GM19193 (cell line): ENCODE results near the gene PSMB9.

Experiments
- POLR2A ChIP-seq: IDR thresholded peaks from 4 replicates; pipeline ENCODE4 v1.6.1; 2011; ENCODE audit not compliant: insufficient read depth, insufficient read length; ENCODE audit errors: extremely low read depth

The PSMB9 gene

DNA sequence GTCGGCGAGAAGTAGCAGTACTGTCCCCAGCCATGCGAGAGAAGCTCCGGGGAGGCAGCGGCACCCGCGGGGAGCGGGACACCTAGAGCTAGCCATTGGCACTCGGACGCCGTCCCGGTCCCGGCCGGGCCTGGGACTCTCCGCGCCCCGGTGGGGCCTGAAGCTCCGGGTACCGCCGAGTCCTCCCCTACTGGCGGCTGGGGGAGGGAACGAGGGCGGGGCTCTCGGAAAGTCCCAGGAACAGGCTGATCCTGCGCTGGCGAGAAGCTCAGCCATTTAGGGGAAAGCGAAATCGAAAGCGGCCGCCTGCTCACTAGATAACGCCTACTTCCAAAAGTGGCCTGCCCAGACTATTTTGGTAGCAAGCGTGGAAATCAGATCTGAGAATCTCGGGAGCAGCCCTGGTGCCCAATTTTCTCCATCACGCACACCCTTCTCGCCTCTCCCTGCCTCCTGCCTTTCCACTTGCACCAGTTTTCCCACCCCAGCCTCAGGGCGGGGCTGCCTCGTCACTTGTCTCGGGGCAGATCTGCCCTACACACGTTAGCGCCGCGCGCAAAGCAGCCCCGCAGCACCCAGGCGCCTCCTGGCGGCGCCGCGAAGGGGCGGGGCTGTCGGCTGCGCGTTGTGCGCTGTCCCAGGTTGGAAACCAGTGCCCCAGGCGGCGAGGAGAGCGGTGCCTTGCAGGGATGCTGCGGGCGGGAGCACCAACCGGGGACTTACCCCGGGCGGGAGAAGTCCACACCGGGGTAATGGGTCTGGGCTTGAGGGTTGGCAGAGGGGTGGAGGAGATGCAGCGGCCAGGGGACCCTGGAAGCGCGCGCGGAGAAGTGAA is at the start of gene PSMB9, which contains the start of gene TAP1:
Gene PSMB9, plus strand, starts transcription at position 652 of the 835 bp plus-strand sequence. Its CDS starts 38 bp downstream, at position 690.
Gene TAP1, minus strand, starts transcription at position 164 of the 835 bp plus-strand sequence. Its CDS starts 68 bp downstream, at position 96.
- TF ChIP-seq POLR2A: peak; percentile 93

DNA sequence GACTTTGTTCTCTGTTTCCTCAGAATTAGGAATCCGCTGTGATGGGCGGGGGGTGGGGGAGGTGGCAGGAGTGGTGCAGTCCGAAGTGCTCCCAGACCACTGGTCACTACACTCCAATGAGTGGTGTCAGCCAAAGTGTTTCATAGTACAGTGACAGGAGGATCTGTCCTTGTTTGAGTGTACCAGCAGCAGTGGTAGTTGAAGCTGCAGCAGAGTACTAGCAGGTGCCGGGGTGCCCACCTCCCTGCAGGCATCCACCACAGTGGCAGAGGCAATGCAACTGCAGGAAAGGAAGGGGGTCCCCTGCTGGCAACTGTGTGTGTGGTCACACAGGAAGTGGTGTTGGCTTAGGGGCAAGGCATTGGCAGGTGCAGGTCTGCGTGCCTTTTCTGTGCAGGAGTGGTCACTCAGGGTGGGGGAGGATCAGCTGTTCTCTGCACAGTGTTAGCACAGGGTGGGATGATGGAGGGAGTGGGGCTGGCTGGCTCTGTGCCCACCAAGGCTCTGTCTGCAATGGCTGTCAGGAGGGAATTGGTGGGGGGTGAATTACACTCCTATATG is 46.9 kb upstream of the PSMB9 start:
- no peak for TF ChIP-seq POLR2A

DNA sequence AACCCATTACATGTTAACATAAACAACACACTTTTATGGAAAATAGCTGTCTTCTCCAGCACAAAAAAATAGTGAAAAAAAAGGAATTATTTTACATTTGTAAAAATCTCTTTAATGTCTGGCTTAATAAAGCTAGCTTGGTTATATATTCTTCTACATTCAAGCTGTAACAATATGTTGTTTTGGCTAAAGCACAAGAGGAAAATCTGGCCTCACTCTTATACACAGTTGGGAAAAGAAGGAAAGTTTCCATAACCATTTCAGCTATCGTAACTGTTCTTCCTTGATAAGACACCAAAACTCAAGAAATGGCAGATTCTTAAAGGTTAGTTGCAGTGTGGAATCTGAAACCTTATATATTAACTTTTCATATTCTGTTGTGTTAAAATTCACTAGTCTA is 44.8 kb upstream of the PSMB9 start:
- TF ChIP-seq POLR2A: no peak

DNA sequence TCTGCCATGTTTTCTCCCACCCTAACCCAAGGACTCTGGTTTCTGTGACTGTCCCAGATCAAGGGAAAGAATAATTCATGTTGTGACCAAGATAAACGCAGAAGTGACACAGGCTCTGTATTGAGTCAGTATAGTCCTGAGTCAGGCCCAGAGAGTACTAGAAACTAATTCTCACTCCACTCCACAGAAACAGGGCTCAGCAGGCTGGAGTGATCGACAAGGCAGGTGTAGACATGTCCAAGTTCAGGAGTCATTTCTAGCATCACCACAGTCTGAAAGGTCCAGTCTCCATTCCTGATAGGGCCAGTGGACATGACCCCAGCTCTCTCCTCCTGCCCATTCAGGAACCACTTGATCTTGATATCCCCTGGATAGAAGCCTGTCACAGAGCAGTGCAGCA is 39.8 kb upstream of the PSMB9 start:
- TF ChIP-seq POLR2A: no peak

DNA sequence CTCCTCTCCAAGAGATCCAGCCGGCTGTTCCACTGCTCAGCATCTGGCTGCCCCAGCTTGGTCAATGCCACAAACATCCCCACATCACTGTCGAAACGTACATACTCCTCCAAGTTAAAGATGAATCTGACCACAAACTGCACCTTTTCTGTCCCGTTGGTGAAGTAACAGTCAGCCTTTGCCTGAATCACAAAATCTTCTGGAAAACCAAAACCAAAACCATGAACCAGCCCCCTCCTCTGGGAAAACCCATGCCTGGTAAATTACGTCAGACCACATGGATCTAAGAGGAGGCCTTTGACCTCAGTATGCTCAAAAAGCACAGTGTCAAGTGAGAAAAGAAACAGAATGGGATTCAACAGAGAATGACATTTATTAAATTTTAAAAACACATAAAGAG is 38.9 kb upstream of the PSMB9 start:
- no peak for TF ChIP-seq POLR2A

DNA sequence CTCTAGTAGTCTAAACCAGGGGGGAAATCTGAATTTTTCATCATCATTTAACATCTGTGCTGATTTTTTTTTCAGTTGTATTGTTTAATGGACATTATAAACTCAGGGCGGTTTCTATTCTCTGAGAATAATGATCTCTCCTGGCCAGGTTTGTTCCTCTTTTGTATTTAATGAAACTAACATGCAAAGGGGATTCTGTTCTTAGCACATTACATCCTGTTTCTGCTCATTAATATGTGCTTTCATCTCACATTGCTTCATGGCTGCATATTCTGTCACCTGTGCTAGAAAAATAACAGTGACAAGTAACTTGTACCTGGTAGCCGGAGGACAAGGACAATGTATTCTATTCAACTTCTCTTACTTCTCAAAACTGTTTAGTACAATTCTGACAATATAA is 38.0 kb upstream of the PSMB9 start:
- TF ChIP-seq POLR2A: no peak

DNA sequence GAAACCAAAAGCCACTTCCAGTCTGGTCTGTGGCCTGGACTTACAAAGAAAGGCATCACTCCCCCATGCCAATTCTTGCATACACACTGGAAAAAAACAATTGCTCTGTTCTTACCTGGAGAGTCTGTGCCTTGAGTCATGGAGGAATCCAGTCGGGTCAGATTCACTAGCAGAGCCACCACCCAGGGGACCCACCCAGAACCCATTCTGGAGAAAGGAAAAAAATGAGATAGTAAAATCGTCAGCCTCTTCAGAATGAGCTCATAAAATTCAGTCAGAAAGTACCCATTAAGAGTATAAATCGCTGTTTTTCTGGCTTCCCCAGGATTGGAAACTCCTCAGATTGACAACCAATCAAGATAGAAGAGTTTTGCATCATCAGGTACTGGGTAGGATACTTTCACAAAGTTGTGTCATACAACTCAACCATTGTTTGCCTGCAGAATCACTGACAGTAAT is 37.2 kb upstream of the PSMB9 start, which contains the start of gene HLA-DOB:
Gene HLA-DOB, minus strand, starts transcription at position 257 of the 459 bp plus-strand sequence. Its CDS starts 51 bp downstream, at position 206.
- no peak for TF ChIP-seq POLR2A

DNA sequence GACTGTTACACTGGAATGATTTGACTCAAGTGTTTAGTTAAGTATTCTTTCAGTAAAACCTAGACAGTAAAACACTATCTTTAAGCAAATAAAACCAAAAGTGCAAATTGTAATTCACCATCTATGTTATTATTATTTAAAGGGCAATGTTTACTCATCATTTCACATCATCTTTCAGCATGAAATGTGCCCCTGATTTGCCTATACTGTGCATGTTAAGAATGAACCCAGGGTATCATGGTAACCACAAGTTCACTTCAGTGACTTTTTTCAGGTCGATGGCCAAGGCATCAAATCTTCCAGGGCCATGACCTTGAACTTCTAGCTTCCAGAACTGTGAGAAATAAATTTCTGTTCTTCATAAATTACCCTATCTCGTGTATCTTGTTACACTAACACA is 35.1 kb upstream of the PSMB9 start:
- no peak for TF ChIP-seq POLR2A

DNA sequence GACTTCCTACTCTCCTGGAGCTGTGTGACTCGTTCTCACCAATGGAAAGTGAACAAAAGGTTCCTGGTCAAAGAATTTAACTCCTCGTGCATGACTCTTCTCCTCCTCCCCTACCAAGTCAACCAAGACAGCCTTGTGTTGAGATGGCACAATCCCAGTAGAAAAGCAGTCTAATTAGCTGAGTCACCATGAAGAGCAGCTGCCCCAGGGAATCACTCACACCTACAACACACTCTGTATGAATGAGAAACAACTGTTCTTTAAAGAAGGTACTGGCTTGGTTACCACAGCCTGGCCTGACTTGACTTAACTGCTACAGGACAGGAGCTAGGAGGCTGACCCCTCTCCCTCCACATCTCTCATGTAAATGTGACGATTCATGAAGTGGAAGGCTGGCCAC is 34.3 kb upstream of the PSMB9 start:
- TF ChIP-seq POLR2A: no peak

DNA sequence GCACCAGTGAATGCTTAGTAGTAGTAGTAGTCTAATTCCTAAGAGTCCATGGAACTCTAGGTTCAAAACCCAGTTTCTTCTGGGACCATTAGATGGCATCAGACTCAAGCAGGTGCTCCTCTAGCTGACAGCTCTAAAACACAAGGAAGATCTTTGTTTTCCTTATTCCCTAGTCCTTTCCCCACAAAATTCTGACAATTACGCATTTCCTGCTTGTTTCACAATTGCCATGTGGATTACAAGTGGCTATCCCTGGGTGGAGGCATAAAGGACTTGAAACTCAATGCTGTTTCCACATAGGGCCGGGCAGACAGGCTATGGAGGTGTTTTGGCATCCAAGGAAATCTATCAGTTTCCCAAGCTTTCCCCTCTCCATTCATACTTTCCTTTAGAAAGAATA is 28.0 kb upstream of the PSMB9 start:
- TF ChIP-seq POLR2A: no peak

DNA sequence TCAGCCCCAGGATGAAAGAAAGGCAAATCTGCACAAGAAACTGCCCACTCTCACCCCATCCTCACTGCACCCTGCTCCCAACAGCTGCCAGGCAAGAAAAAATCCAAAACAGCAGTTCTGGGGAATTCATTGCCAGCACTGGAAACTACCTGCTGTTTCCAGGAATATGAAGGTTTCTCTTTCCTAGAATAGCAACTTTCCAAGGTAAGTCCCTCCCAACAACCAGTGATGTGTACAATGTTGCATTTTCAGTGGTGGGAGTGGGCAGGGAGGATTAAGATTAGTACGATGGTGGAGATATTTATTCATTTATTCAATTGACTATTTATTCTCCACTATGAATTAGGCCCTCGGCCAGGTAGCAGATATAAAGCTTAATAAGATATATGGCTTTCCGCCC is 27.0 kb upstream of the PSMB9 start:
- no peak for TF ChIP-seq POLR2A

DNA sequence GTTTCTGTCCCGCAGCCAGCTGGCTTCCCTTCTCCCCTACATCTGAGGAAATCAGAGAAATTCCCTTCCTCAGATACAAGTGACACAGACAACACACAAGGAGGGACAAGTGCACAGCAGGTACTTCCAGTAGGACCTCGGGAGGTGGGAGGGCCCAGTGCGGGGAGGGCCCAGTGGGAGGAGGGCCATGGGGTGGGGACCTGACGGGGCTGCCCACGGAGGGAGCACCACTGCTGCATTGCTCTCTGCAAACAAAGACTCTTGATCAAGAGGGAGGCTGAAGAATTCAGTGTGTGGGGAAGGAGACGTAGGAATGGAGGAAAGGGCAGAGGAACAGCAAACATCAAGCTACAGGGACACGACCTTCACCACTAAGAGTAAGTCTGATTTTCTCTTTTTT is 24.5 kb upstream of the PSMB9 start:
- TF ChIP-seq POLR2A: no peak

DNA sequence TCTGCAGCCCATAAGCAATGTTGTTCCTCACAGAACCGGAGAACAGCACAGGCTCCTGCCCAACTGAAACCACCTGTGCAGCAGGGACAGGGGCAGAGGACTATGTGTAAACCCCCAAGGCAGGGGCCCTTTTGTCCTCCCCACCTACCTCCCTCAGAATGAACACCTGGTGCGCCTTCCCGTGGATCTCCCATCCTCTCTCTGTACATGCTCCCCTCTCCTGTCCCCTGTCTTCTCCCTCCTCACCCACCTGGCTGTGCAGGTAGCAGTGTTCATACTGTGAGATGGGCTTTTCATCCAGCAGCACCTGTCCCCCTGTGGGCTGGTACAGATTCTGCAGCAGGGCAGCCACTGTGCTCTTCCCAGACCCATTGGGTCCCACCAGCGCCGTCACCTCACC is 24.0 kb upstream of the PSMB9 start:
- TF ChIP-seq POLR2A: no peak

DNA sequence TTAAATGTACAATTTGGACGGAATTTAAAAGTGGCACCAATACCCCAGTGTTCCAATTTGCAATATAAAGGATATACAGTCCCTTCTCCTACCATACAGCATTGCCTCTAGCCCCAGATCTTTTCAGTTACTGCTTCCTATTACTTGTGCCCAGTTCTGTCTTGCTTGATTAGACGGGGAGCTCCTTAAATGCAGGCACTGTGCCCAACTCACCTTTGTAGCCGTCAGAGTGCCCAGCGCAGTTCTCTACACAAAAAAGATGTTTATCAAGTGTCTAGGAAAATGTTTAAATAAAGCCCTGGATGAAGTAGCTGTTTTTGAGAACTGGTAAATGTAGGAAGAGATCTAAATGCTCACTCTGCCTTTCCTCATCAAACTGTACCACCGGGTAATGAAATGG is 23.1 kb upstream of the PSMB9 start:
- no peak for TF ChIP-seq POLR2A

DNA sequence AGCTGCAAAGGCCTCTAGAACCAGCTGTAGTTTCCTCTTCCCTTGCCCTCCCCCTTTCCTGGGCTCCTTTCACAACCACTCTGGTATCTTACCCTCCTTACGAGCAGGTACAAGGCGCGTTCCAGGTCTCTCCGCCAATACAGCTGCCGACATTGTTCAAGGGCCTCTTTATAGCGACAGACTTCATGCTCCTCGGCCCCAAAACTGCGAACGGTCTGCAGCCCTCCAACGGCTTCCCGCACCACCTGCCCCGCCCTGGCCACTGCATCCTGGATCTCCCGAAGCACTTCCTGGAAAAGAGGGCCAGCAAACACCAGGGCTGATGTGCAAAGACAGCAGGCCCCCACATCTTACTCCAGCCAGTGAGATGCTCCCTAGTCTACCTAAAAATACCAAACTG is 21.5 kb upstream of the PSMB9 start:
- TF ChIP-seq POLR2A: no peak

DNA sequence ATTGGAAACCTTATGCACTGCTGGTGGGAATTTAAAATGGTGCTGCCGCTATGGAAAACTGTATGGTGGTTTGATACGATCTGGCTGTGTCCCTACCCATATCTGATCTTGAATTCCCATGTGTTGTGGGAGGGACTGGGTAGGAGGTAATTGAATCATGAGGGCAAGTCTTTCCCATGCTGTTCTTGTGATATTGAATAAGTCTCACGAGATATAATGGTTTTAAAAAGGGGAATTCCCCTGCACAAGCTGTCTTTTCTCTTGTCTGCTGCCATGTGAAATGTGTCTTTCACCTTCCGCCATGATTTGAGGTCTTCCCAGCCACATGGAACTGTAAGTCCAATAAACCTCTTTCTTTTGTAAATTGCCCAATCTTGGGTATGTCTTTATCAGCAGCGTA is 20.3 kb upstream of the PSMB9 start:
- TF ChIP-seq POLR2A: no peak
